ENCODE data around the gene PTGFRN.
"Not testable (repeated sequence)": the region's sequence is repeated elsewhere in the genome, so short reads cannot be mapped to it uniquely, and the experiment has no call there.

The PTGFRN gene

DNA sequence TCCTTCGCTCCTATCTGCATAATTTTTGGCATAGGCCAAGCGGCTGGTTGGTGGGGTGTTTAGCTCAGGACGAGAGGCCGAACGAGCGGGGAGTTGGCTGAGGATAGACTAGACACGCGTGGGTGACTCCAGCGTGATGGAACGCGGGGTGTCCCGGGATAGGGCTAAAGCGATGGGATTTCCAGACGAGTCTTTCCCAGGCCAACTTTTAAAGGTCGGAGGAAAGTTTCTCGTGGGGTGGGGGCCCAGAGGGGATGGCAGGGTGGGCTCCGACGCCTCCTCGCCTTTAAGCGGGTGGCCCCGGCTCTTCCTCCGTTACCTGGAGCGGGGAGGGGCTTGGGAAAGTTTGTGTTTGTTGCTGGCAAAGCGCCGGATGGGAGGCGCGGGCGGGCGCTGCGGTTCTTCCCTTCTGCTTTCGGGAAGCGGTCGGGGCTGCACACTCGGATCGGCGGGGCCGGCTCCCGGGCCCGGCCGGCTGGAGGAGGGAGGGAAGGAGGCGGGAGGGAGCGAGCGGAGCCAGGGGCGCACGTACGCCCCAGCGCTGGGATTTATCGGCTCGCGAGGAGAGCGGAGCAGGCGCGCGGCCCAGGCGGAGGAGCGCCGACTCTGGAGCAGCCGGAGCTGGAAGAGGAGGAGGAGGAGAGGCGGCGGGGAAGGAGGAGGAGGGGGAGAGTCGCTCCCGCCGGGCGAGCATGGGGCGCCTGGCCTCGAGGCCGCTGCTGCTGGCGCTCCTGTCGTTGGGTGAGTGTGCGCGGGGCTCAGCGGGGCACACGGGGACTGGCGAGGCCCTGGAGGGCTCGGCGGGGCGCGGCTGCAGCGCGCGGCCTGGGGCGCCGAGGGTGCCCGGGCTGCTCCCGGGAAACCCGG is at the start of gene PTGFRN:
TSS of gene PTGFRN (plus strand) at position 405 of the 867 bp plus-strand sequence. CDS start at position 693, 288 bp downstream.
- Histone ChIP-seq H3K9me3 (ENCODE audit: control insufficient read depth, low read depth, low read length) (no peaks in the 10 kb centered on the region), H3K27me3 (ENCODE audit: control insufficient read depth, insufficient read depth, low read length) (peaks cover 8% of the 10 kb centered on the region), H3K36me3 (ENCODE audit: control insufficient read depth, low read depth, low read length) (no peaks in the 10 kb centered on the region), H3K4me1 (ENCODE audit: control insufficient read depth, low read depth, low read length) (peaks cover 21% of the 10 kb centered on the region), H3K4me3 (ENCODE audit: low read length) (peak within 1 kb of the TSS; percentile 91), H3K27ac (ENCODE audit: low read length) (no peak within 1 kb of the TSS), H3K9ac (ENCODE audit: low read length) (peak within 1 kb of the TSS; percentile 76)

DNA sequence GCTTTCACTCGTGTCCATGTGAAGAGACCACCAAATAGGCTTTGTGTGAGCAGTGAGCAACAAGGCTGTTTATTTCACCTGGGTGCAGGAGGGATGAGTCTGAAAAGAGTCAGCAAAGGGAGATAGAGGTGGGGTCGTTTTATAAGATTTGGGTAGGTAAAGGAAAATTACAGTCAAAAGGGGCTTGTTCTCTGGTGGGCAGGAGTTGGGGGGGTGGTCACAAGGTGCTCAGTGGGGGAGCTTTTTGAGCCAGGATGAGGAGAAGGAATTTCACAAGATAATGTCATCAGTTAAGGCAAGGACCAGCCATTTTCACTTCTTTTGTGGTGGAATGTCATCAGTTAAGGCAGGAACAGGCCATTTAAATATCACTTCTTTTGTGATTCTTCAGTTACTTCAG is 49.5 kb upstream of the PTGFRN start:
- H3K9me3 ChIP-seq (ENCODE audit: control insufficient read depth, low read depth, low read length); H3K27me3 ChIP-seq (ENCODE audit: control insufficient read depth, insufficient read depth, low read length); H3K9ac ChIP-seq (ENCODE audit: low read length); H3K27ac ChIP-seq (ENCODE audit: low read length); H3K36me3 ChIP-seq (ENCODE audit: control insufficient read depth, low read depth, low read length); H3K4me3 ChIP-seq (ENCODE audit: low read length): not testable (repeated sequence)
- H3K4me1 ChIP-seq (ENCODE audit: control insufficient read depth, low read depth, low read length) = peaks cover 20% of the 10 kb centered on the region

DNA sequence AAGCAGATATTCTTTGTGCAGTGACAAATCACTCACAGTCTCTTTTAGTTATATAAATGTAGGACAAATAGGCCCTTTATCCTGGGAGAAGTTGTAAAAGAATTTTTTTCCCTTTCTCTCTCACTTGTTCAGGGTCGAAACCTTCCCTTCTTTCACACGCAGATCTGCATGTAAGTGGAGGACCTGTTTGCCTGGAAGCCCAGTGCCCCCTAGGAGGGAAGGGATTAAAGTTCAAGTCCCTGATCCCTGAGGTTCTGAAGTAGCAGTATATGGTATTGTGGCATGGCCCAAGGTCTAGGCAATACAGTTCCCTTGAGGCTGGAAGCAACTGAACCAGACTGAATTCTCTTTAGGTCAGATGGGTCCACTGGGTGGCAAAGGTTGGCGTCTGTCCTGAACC is 48.6 kb upstream of the PTGFRN start:
- Histone ChIP-seq H3K4me3 (ENCODE audit: low read length) (no peak overlapping the region), H3K4me1 (ENCODE audit: control insufficient read depth, low read depth, low read length) (peaks cover 11% of the 10 kb centered on the region), H3K27me3 (ENCODE audit: control insufficient read depth, insufficient read depth, low read length) (no peaks in the 10 kb centered on the region), H3K9me3 (ENCODE audit: control insufficient read depth, low read depth, low read length) (no peaks in the 10 kb centered on the region), H3K27ac (ENCODE audit: low read length) (no peak overlapping the region), H3K36me3 (ENCODE audit: control insufficient read depth, low read depth, low read length) (no peaks in the 10 kb centered on the region), H3K9ac (ENCODE audit: low read length) (no peak overlapping the region)

DNA sequence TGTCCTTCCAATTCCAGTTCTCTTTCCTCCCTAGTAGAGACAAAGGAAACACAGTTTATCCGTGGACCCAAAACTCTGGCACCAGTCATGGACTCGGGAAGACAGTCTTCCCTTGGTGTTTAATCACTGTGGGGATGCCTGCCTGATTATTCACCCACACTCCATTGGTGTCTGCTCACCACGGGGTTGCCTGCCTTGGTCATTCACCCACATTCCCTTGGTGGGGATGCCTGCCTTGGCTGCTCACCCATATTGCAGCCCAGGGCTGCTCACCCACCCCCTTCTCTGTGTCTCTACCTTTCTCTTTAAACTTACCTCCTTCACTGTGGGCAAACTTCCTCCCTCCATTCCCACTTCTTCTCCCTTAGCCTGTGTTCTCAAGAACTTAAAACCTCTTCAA is 46.7 kb upstream of the PTGFRN start:
- not testable (repeated sequence) for H3K4me3 ChIP-seq (ENCODE audit: low read length); H3K27ac ChIP-seq (ENCODE audit: low read length); H3K9ac ChIP-seq (ENCODE audit: low read length); H3K9me3 ChIP-seq (ENCODE audit: control insufficient read depth, low read depth, low read length); H3K27me3 ChIP-seq (ENCODE audit: control insufficient read depth, insufficient read depth, low read length); H3K4me1 ChIP-seq (ENCODE audit: control insufficient read depth, low read depth, low read length); H3K36me3 ChIP-seq (ENCODE audit: control insufficient read depth, low read depth, low read length)

DNA sequence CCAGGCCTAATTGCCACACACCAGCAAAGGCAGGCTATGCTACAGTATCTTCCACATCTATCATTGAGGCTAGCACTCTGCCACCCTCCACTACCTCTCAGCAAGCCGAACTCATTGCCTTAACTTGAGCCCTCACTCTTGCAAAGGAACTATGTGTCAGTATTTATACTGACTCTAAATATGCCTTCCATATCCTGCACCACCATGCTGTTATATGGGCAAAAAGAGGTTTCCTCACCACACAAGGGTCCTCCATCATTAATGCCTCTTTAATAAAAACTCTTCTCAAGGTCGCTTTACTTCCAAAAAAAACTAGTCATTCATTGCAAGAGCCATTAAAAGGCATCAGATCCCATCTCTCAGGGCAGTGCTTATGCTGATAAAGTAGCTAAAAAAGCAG is 43.2 kb upstream of the PTGFRN start:
- H3K27ac ChIP-seq (ENCODE audit: low read length); H3K27me3 ChIP-seq (ENCODE audit: control insufficient read depth, insufficient read depth, low read length); H3K9me3 ChIP-seq (ENCODE audit: control insufficient read depth, low read depth, low read length); H3K4me3 ChIP-seq (ENCODE audit: low read length); H3K4me1 ChIP-seq (ENCODE audit: control insufficient read depth, low read depth, low read length); H3K36me3 ChIP-seq (ENCODE audit: control insufficient read depth, low read depth, low read length); H3K9ac ChIP-seq (ENCODE audit: low read length): not testable (repeated sequence)

DNA sequence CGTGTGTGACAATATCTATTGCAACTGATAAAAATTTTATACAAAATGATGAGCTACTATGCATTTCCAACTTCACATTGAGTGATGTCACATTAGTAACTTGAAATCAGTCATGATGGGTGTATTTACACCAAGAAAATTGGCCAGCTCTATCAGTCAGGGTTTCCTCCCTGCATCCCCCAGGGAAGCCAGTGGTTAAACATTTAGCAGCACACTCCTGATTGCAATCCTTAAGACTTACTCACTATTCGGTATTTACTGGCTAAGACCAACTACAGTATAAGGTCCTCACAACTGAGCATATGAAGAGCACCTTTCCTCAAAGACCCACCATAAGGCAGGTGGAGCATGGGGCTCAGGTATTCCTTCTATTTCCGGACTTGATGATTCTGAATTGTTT is 41.3 kb upstream of the PTGFRN start:
- no peak overlapping the region for H3K27ac ChIP-seq (ENCODE audit: low read length)
- H3K4me1 ChIP-seq (ENCODE audit: control insufficient read depth, low read depth, low read length) = no peaks in the 10 kb centered on the region
- no peaks in the 10 kb centered on the region for H3K36me3 ChIP-seq (ENCODE audit: control insufficient read depth, low read depth, low read length)
- H3K27me3 ChIP-seq (ENCODE audit: control insufficient read depth, insufficient read depth, low read length) = no peaks in the 10 kb centered on the region
- H3K4me3 ChIP-seq (ENCODE audit: low read length) = no peak overlapping the region
- H3K9me3 ChIP-seq (ENCODE audit: control insufficient read depth, low read depth, low read length) = no peaks in the 10 kb centered on the region
- H3K9ac ChIP-seq (ENCODE audit: low read length) = no peak overlapping the region

DNA sequence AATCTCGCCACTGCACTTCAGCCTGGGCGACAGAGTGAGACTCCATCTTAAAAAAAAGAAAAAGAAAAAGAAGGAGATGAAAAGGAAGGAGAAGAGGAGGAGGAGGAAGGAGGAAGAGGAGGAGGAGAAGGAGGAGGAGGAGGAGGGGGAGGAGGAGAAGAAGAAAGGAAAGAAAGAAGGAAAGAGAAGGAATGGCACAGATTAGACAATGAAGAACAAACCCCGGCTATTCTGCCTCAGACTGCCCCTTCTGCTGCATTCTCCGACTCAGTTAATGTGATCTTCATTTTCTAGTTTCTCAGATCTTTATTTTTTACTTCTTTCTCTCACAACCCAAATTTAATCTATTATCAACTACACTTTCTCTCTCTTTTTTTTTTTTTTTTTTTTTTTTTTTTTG is 40.1 kb upstream of the PTGFRN start:
- no peak overlapping the region for H3K27ac ChIP-seq (ENCODE audit: low read length)
- H3K9ac ChIP-seq (ENCODE audit: low read length) = no peak overlapping the region
- H3K27me3 ChIP-seq (ENCODE audit: control insufficient read depth, insufficient read depth, low read length) = no peaks in the 10 kb centered on the region
- H3K9me3 ChIP-seq (ENCODE audit: control insufficient read depth, low read depth, low read length) = no peaks in the 10 kb centered on the region
- no peaks in the 10 kb centered on the region for H3K4me1 ChIP-seq (ENCODE audit: control insufficient read depth, low read depth, low read length)
- H3K36me3 ChIP-seq (ENCODE audit: control insufficient read depth, low read depth, low read length) = no peaks in the 10 kb centered on the region
- H3K4me3 ChIP-seq (ENCODE audit: low read length) = no peak overlapping the region

DNA sequence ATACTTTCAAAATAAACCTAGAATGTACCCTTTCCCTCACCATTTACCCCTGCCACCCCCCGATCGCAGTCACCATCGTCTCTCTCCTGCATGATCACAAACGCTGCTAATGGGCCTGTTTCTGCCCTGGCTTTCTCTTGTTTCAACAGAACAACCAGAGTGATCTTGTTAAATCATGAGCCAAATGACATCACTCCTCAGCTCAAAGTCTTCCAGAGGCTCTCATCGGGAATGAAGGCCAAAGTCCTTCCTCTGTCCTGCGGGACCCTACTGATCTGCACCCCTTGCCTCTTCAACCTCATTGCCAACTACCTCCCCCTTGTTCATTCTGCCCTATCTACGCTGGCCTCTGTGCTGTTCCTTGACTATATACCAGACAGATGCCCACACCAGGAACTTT is 39.4 kb upstream of the PTGFRN start:
- Histone ChIP-seq H3K4me3 (ENCODE audit: low read length) (no peak overlapping the region), H3K9ac (ENCODE audit: low read length) (no peak overlapping the region), H3K36me3 (ENCODE audit: control insufficient read depth, low read depth, low read length) (no peaks in the 10 kb centered on the region), H3K27me3 (ENCODE audit: control insufficient read depth, insufficient read depth, low read length) (no peaks in the 10 kb centered on the region), H3K27ac (ENCODE audit: low read length) (no peak overlapping the region), H3K9me3 (ENCODE audit: control insufficient read depth, low read depth, low read length) (no peaks in the 10 kb centered on the region), H3K4me1 (ENCODE audit: control insufficient read depth, low read depth, low read length) (no peaks in the 10 kb centered on the region)

DNA sequence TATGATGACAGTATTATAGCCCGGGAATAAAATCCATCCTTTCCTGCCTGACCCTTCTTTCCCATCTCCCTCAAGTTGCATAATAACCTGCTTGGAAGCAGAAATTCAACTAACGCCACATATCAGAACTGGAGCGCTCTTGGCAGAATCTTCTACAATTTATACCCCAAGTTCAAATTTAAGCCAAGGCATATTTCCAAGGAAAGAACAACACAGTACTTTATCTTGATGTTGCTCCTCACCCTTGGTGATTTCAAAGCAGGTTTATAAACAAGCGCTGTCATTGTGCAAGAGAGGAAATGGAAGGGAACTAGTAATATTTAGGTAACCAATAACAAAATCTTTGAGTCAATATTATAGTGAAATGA is 38.0 kb upstream of the PTGFRN start:
- Histone ChIP-seq H3K27ac (ENCODE audit: low read length) (no peak overlapping the region), H3K27me3 (ENCODE audit: control insufficient read depth, insufficient read depth, low read length) (no peaks in the 10 kb centered on the region), H3K4me3 (ENCODE audit: low read length) (no peak overlapping the region), H3K9me3 (ENCODE audit: control insufficient read depth, low read depth, low read length) (no peaks in the 10 kb centered on the region), H3K36me3 (ENCODE audit: control insufficient read depth, low read depth, low read length) (no peaks in the 10 kb centered on the region), H3K4me1 (ENCODE audit: control insufficient read depth, low read depth, low read length) (no peaks in the 10 kb centered on the region), H3K9ac (ENCODE audit: low read length) (no peak overlapping the region)

DNA sequence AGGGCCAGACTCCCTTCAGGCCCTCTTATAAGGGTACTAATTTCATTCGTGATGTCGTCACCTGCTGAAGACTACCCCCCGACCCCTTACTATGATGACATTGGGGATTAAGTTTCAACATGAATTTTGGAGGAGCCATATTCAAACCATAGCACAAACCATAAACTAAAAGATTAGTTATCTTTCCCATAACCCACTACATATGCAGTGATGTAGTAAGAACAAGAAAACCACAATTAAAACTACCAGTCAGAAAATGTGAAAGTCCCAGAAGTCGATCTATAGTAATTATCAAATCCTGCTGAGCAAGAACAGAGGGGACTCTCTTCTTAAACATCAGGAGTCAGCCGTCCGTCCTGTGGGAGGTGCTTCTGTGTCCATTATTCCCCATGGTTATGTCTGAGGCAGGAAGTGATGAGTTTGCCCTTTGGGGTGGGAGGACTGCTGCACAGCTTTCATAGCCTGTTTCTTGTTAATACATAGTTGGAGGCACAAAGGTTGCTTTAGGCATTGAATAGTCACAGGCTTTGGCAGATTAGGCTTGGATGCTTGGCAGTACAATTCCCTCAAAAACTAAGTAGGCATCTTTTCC is 35.9 kb upstream of the PTGFRN start:
- no peaks in the 10 kb centered on the region for H3K36me3 ChIP-seq (ENCODE audit: control insufficient read depth, low read depth, low read length)
- no peaks in the 10 kb centered on the region for H3K27me3 ChIP-seq (ENCODE audit: control insufficient read depth, insufficient read depth, low read length)
- no peak overlapping the region for H3K27ac ChIP-seq (ENCODE audit: low read length)
- H3K4me1 ChIP-seq (ENCODE audit: control insufficient read depth, low read depth, low read length) = peaks cover 16% of the 10 kb centered on the region
- H3K9me3 ChIP-seq (ENCODE audit: control insufficient read depth, low read depth, low read length) = no peaks in the 10 kb centered on the region
- H3K4me3 ChIP-seq (ENCODE audit: low read length) = no peak overlapping the region
- H3K9ac ChIP-seq (ENCODE audit: low read length) = no peak overlapping the region

DNA sequence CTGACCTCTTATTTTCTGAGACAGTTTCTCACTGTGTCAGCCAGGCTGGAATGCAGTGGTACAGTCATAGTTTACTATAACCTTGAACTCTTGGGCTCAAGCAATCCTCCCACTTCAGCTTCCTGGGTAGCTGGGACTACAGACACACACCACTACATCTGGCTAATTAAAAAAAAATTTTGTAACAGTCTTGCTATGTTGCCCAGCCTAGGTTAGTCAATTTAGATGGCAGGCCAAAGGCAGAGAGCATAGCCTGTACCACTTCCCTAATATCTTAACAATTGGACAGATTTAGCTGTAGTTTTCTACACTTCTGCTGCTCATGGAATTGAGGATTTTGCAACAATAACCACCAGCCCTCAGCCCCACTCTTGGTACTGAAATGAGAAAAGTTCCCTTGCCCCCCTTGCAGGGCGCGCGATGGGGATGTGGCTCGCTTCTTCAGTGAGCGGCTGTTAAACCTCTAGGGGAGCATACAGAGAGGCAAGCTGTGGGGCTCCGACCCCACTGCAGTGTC is 34.9 kb upstream of the PTGFRN start:
- H3K9ac ChIP-seq (ENCODE audit: low read length) = no peak overlapping the region
- H3K9me3 ChIP-seq (ENCODE audit: control insufficient read depth, low read depth, low read length) = no peaks in the 10 kb centered on the region
- no peaks in the 10 kb centered on the region for H3K36me3 ChIP-seq (ENCODE audit: control insufficient read depth, low read depth, low read length)
- H3K27ac ChIP-seq (ENCODE audit: low read length) = no peak overlapping the region
- H3K4me1 ChIP-seq (ENCODE audit: control insufficient read depth, low read depth, low read length) = peaks cover 25% of the 10 kb centered on the region
- no peak overlapping the region for H3K4me3 ChIP-seq (ENCODE audit: low read length)
- H3K27me3 ChIP-seq (ENCODE audit: control insufficient read depth, insufficient read depth, low read length) = no peaks in the 10 kb centered on the region

DNA sequence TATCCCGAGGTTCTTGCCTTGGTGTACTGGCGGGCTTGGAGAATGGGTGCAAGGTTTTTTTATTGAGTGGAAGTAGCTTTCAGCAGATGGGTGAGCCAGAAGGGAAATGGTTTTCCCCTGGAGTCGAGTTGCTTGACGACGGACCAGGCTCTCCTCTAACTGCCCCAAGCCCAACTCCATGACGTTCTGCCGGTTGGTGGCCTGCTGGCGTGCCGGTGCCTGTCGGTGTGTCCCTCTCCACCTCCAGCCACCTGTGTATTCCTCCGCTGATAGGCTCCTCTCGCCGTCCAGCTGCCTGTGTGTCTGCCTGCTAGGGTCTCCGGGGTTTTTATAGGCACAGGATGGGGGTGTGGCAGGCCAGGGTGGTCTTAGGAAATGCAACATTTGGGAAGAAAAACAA is 34.3 kb upstream of the PTGFRN start:
- Histone ChIP-seq H3K4me3 (ENCODE audit: low read length) (no peak overlapping the region), H3K36me3 (ENCODE audit: control insufficient read depth, low read depth, low read length) (no peaks in the 10 kb centered on the region), H3K9ac (ENCODE audit: low read length) (no peak overlapping the region), H3K27ac (ENCODE audit: low read length) (no peak overlapping the region), H3K4me1 (ENCODE audit: control insufficient read depth, low read depth, low read length) (peaks cover 25% of the 10 kb centered on the region), H3K9me3 (ENCODE audit: control insufficient read depth, low read depth, low read length) (no peaks in the 10 kb centered on the region), H3K27me3 (ENCODE audit: control insufficient read depth, insufficient read depth, low read length) (no peaks in the 10 kb centered on the region)
